ENCODE measurements around the gene CHD3.

DNA sequence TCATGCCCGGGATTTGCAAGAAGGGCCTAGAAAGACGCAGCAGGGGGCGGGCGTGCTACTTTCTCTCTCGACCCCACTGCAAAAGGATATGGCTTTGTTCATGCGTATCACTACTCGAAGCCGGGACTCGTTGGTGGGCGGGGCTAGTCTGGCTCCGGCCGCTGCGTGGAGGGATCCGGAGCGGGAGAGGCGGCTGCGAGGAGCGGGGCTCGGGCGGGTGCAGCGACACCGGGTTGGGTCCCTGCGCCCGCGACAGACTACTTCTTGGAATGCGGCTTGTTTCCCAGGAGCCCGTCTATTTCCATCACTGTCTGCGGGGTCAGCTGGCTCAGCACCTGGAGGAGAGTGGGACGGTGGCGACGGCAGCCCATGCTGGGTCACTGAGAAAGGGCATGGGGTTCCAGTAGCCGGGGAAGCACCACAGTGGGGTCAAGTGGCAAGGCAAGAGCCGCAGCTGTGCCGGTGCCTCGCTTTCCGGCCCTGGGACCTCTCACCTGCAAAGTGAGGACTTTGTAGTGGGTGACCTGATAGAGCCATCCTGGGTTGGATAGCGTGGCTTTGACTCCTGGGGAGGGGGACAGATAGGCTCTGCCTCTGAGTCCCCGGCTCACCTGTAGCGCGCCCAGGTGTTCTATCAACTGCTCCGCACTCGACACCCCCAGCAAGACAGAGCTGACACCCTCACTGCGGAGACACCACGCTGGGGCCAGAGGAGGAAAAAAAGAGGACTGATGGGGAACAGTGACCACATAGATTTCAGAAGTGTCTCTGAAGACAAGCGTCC is 34.4 kb downstream of the CHD3 start:
- TF ChIP-seq, protein P1, sequence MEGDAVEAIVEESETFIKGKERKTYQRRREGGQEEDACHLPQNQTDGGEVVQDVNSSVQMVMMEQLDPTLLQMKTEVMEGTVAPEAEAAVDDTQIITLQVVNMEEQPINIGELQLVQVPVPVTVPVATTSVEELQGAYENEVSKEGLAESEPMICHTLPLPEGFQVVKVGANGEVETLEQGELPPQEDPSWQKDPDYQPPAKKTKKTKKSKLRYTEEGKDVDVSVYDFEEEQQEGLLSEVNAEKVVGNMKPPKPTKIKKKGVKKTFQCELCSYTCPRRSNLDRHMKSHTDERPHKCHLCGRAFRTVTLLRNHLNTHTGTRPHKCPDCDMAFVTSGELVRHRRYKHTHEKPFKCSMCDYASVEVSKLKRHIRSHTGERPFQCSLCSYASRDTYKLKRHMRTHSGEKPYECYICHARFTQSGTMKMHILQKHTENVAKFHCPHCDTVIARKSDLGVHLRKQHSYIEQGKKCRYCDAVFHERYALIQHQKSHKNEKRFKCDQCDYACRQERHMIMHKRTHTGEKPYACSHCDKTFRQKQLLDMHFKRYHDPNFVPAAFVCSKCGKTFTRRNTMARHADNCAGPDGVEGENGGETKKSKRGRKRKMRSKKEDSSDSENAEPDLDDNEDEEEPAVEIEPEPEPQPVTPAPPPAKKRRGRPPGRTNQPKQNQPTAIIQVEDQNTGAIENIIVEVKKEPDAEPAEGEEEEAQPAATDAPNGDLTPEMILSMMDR (IDR thresholded peaks at IDR 0.05; ENCODE audit: borderline replicate concordance, extremely low read depth, low read length, poor library complexity, severe bottlenecking), result no peak
- no peak for TF ChIP-seq EZH2 (IDR thresholded peaks at IDR 0.05; ENCODE audit: borderline replicate concordance, low read depth, low read length, severe bottlenecking)

Measured in DND-41 (cell line).